MCF 10A (cell line): Measurements from ENCODE around the gene BASP1. TPM values are rescaled to one million over a fixed set of nuclear protein-coding genes. Genes with fewer than 3 reads are reported as not detected.
"Not testable (repeated sequence)": the region's sequence is repeated elsewhere in the genome, so short reads cannot be mapped to it uniquely, and the experiment has no call there.

ENCODE experiments used
- BruUV-seq: library from RNA; stranded (reverse); fragments of 400-500 nt; replicated peaks from 2 replicates; lab custom pipeline; 2021; lab: Mats Ljungman, UMichigan
- CTCF ChIA-PET: fragments of 300-600 bp; sonication (Branson Sonifier 250); formaldehyde crosslinking; extraction: SDS; loops from one replicate; lab custom pipeline; 2021; ENCODE audit warnings: antibody characterized with exemption, inconsistent platforms; lab: Yijun Ruan, JAX
- POLR2A ChIA-PET: fragments of 300-600, 350-650 bp; sonication (Branson Sonifier 250); formaldehyde crosslinking; extraction: SDS; loops from one replicate; lab custom pipeline; 2020; ENCODE audit warnings: antibody characterized with exemption, inconsistent platforms; lab: Yijun Ruan, JAX
- DNase-seq: peaks from one replicate; pipeline ENCODE4 v3.0.0-alpha.2; 2018; ENCODE audit not compliant: unreplicated experiment
- H3K27ac Mint-ChIP-seq: one replicate; pipeline ENCODE4 v1.8.0; 2022; ENCODE audit warnings: mild to moderate bottlenecking, low read depth, mixed read lengths; ENCODE audit not compliant: unreplicated experiment
- H3K27me3 Mint-ChIP-seq: one replicate; pipeline ENCODE4 v1.8.0; 2022; ENCODE audit warnings: mixed read lengths; ENCODE audit not compliant: insufficient read depth, unreplicated experiment
- H3K36me3 Mint-ChIP-seq: one replicate; pipeline ENCODE4 v1.8.0; 2022; ENCODE audit warnings: mild to moderate bottlenecking, moderate library complexity, mixed read lengths; ENCODE audit not compliant: insufficient read depth, unreplicated experiment
- H3K4me1 Mint-ChIP-seq: one replicate; pipeline ENCODE4 v1.8.0; 2022; ENCODE audit warnings: mixed read lengths; ENCODE audit not compliant: insufficient read depth, unreplicated experiment
- H3K4me3 Mint-ChIP-seq: one replicate; pipeline ENCODE4 v1.8.0; 2022; ENCODE audit warnings: mild to moderate bottlenecking, moderate library complexity, mixed read lengths; ENCODE audit not compliant: unreplicated experiment
- H3K9me3 Mint-ChIP-seq: one replicate; pipeline ENCODE4 v1.8.0; 2022; ENCODE audit warnings: mixed read lengths; ENCODE audit not compliant: unreplicated experiment
- CTCF ChIP-seq: fragments of 200-600 bp; IDR thresholded peaks from one replicate; pipeline ENCODE4 v1.8.0; 2022; ENCODE audit warnings: antibody characterized with exemption, mild to moderate bottlenecking; ENCODE audit not compliant: unreplicated experiment
- intact Hi-C: fragments of 100-400 bp; cut with micrococcal nuclease; formaldehyde crosslinking; loops from 2 replicates; pipeline ENCODE4 v1.14.1; 2022
- total RNA-seq: library from RNA; stranded (reverse); gene quantifications from 2 replicates; pipeline ENCODE4 v1.2.3, GENCODE V29; 2022

Gene BASP1
- total RNA-seq, 1 experiment from 2014 or later = 84.5 TPM

GRCh38 chr5:17243287-17244063 lies 26.0 kb downstream of the BASP1 start:
- H3K4me3 Mint-ChIP-seq = no peak overlapping the region
- no peaks in the 10 kb centered on the region for H3K9me3 Mint-ChIP-seq
- no peak for TF ChIP-seq CTCF
- intact Hi-C loops = no loop called here
- BruUV-seq = no TSS peak
- H3K27ac Mint-ChIP-seq = peak overlapping the region; percentile 41
- POLR2A ChIA-PET = no interaction called here
- H3K27me3 Mint-ChIP-seq = no peaks in the 10 kb centered on the region
- H3K4me1 Mint-ChIP-seq = peaks cover 22% of the 10 kb centered on the region
- DNase-seq = no peak
- H3K36me3 Mint-ChIP-seq = peaks cover 6% of the 10 kb centered on the region
- CTCF ChIA-PET = interaction anchor here (1.2 kb wide), 1 partner anchor 11 kb away, joined by 4 read pairs; no protein-coding TSS in a partner anchor

GRCh38 chr5:17249029-17249634 lies 31.7 kb downstream of the BASP1 start:
- no peaks in the 10 kb centered on the region for H3K9me3 Mint-ChIP-seq
- ChIA-PET POLR2A (interaction anchor here (0.6 to 2.7 kb wide), 5 partner anchors 11 to 258 kb away, joined by 3 to 17 read pairs (median 3); no protein-coding TSS in a partner anchor), CTCF (no interaction called here)
- intact Hi-C loops = no loop called here
- peaks cover 37% of the 10 kb centered on the region for H3K4me1 Mint-ChIP-seq
- H3K27me3 Mint-ChIP-seq = no peaks in the 10 kb centered on the region
- BruUV-seq = no TSS peak
- peaks cover 11% of the 10 kb centered on the region for H3K36me3 Mint-ChIP-seq
- H3K27ac Mint-ChIP-seq = peak overlapping the region; percentile 92
- peak; percentile 96 for DNase-seq
- peak; percentile 19 for TF ChIP-seq CTCF
- H3K4me3 Mint-ChIP-seq = peak overlapping the region; percentile 54

- CTCF ChIA-PET, H3K27me3 Mint-ChIP-seq, H3K9me3 Mint-ChIP-seq, H3K36me3 Mint-ChIP-seq, BruUV-seq, intact Hi-C loops: not testable (repeated sequence)
- H3K4me1 Mint-ChIP-seq = peaks cover 41% of the 10 kb centered on the region
- POLR2A ChIA-PET = interaction anchor here (0.6 to 2.7 kb wide), 4 partner anchors 11 to 155 kb away, joined by 3 to 17 read pairs (median 3); no protein-coding TSS in a partner anchor
- peak overlapping the region; percentile 92 for H3K27ac Mint-ChIP-seq
- H3K4me3 Mint-ChIP-seq = peak overlapping the region; percentile 58
- peak; percentile 36 for DNase-seq
Measured at GRCh38 chr5:17249841-17250240, 32.4 kb downstream of the BASP1 start.

- no peaks in the 10 kb centered on the region for H3K9me3 Mint-ChIP-seq
- BruUV-seq = no TSS peak
- no peak for TF ChIP-seq CTCF
- peak; percentile 19 for DNase-seq
- H3K4me1 Mint-ChIP-seq = peaks cover 54% of the 10 kb centered on the region
- intact Hi-C loops = no loop called here
- no peaks in the 10 kb centered on the region for H3K27me3 Mint-ChIP-seq
- H3K27ac Mint-ChIP-seq = peak overlapping the region; percentile 25
- ChIA-PET CTCF (interaction anchor here (0.8 to 1.1 kb wide), 3 partner anchors 27 to 55 kb away, joined by 3 to 4 read pairs (median 3); no protein-coding TSS in a partner anchor), POLR2A (interaction anchor here (0.7 kb wide), 1 partner anchor 316 kb away, joined by 3 read pairs; the partner anchor contains the start of gene MYO10)
- no peak overlapping the region for H3K4me3 Mint-ChIP-seq
- H3K36me3 Mint-ChIP-seq = peaks cover 14% of the 10 kb centered on the region
Measured at GRCh38 chr5:17252543-17252942, 35.1 kb downstream of the BASP1 start.
